Lung (tissue), 12 donors: ENCODE results near the gene WDR64. TPM values are rescaled to one million over a fixed set of nuclear protein-coding genes. Genes with fewer than 3 reads are reported as not detected.
"Not testable (repeated sequence)": the region's sequence is repeated elsewhere in the genome, so short reads cannot be mapped to it uniquely, and the experiment has no call there.

Experiments used
- ATAC-seq: fragments of 200-7000 bp; cut with Tn5 transposase; one replicate; pipeline ENCODE4 v1.9.1; 2020; ENCODE audit warnings: moderate number of reproducible peaks; ENCODE audit not compliant: insufficient read depth, low FRiP score
- DNase-seq, 3 donors: peaks; one replicate each; pipeline ENCODE4 v3.0.0-alpha.2; 2013 to 2017
- H3K27ac ChIP-seq, 2 donors: one replicate each; pipeline ENCODE4 v1.5.1; 2013; ENCODE audit warnings: mild to moderate bottlenecking in 2 of 2, moderate library complexity in 2 of 2, control low read depth in 1 of 2, inconsistent platforms in 1 of 2, low read depth in 1 of 2, low read length in 1 of 2
- H3K27me3 ChIP-seq, 3 donors: one replicate each; pipeline ENCODE4 v1.5.1; 2013; ENCODE audit warnings: low read length in 2 of 3; ENCODE audit not compliant: control insufficient read depth in 3 of 3, insufficient read depth in 3 of 3
- H3K36me3 ChIP-seq, 4 donors: one replicate each; pipeline ENCODE4 v1.5.1; 2013; ENCODE audit warnings: low read length in 4 of 4, mild to moderate bottlenecking in 1 of 4, moderate library complexity in 1 of 4; ENCODE audit not compliant: control insufficient read depth in 4 of 4, insufficient read depth in 4 of 4
- H3K4me1 ChIP-seq, 5 donors: one replicate each; pipeline ENCODE4 v1.5.1; 2013; ENCODE audit warnings: low read length in 5 of 5, mild to moderate bottlenecking in 2 of 5, moderate library complexity in 1 of 5; ENCODE audit not compliant: control insufficient read depth in 5 of 5, insufficient read depth in 5 of 5
- H3K4me3 ChIP-seq: one replicate; pipeline ENCODE4 v1.5.1; 2013; ENCODE audit warnings: mild to moderate bottlenecking, control low read depth, moderate library complexity
- H3K9ac ChIP-seq, 2 donors: one replicate each; pipeline ENCODE4 v1.5.1; 2013; ENCODE audit warnings: low read length in 2 of 2, control low read depth in 1 of 2; ENCODE audit not compliant: insufficient read depth in 1 of 2
- H3K9me3 ChIP-seq, 4 donors: one replicate each; pipeline ENCODE4 v1.5.1; 2013; ENCODE audit warnings: low read length in 3 of 4, mild to moderate bottlenecking in 1 of 4, moderate library complexity in 1 of 4; ENCODE audit not compliant: control insufficient read depth in 4 of 4, insufficient read depth in 3 of 4
- WGBS, 2 donors: extraction: QIAGEN DNeasy Blood & Tissue Kit; methylation state at CpG; one replicate each; pipeline ENCODE4 v1.1.7; 2013; 5-methylcytosine and 5-hydroxymethylcytosine counted together
- polyA plus RNA-seq, 2 donors: library from polyadenylated mRNA; stranded (reverse); fragments of 200-250 nt; gene quantifications; one replicate each; pipeline ENCODE4 v1.2.1, GENCODE V29; 2013
- total RNA-seq, 2 donors: library from RNA; depleted of rRNA in 1 of 2; stranded (reverse); fragments of >200 nt in 1 of 2; gene quantifications; one replicate each; pipeline ENCODE4 v1.2.1, GENCODE V29; 2014 to 2021
- TF ChIP-seq, protein P1 (sequence below): IDR thresholded peaks from 2 replicates; pipeline ENCODE4 v1.5.1; 2012; ENCODE audit warnings: mild to moderate bottlenecking; ENCODE audit errors: control extremely low read depth, extremely low read depth
- donor health status: control.
- donor health status: control.
- donor health status: Bipolar disorder and iron deficiency.
- donor health status: healthy.
- donor health status: DM: yes; HTN: yes; CAD: no.

Gene WDR64
- total and polyA plus RNA-seq, 4 donors, result not detected

DNA sequence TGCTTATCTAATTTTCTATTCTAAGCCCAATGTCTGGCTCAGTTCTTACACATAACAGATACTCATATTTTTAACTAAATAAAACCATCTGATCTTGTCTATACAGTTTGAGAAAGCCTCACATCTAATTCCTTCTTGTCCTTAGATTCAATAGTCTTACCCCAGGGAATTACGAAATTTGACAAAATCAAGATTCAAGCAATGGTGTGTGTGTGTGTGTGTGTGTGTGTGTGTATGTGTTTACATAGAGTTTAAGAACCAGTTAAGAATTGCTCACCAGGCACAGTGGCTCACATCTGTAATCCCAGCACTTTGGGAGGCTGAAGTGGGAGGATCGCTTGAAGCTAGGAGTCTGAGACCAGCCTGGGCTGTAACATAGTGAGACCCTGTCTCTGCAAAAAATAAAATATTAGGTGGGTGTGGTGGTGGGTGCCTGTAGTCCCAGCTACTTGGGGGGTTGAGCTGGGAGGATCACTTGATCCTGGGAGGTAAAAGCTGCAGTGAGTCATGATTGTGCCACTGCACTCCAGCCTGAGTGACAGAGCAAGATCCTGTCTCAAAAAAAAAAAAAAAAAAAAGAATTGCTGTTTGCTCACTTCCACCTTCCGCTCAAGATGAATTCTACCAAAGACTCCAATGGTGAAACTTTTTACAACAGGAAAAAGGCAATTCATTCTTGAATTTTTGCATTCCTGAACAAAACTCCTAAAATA, 6.2 kb downstream of the WDR64 start:
- Histone ChIP-seq H3K9me3 (no peaks in the 10 kb centered on the region), H3K36me3 (no peaks in the 10 kb centered on the region), H3K9ac (no peak overlapping the region), H3K27me3 (no peaks in the 10 kb centered on the region), H3K4me3 (no peak overlapping the region), H3K27ac (no peak overlapping the region), H3K4me1 (no peaks in the 10 kb centered on the region)
- TF ChIP-seq, protein P1, sequence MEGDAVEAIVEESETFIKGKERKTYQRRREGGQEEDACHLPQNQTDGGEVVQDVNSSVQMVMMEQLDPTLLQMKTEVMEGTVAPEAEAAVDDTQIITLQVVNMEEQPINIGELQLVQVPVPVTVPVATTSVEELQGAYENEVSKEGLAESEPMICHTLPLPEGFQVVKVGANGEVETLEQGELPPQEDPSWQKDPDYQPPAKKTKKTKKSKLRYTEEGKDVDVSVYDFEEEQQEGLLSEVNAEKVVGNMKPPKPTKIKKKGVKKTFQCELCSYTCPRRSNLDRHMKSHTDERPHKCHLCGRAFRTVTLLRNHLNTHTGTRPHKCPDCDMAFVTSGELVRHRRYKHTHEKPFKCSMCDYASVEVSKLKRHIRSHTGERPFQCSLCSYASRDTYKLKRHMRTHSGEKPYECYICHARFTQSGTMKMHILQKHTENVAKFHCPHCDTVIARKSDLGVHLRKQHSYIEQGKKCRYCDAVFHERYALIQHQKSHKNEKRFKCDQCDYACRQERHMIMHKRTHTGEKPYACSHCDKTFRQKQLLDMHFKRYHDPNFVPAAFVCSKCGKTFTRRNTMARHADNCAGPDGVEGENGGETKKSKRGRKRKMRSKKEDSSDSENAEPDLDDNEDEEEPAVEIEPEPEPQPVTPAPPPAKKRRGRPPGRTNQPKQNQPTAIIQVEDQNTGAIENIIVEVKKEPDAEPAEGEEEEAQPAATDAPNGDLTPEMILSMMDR, result no peak
- 83 to 91% methylated on average over 3 of the region's 3 CpGs for WGBS, 2 donors
- DNase-seq, result no peak
- ATAC-seq, result no peak

DNA sequence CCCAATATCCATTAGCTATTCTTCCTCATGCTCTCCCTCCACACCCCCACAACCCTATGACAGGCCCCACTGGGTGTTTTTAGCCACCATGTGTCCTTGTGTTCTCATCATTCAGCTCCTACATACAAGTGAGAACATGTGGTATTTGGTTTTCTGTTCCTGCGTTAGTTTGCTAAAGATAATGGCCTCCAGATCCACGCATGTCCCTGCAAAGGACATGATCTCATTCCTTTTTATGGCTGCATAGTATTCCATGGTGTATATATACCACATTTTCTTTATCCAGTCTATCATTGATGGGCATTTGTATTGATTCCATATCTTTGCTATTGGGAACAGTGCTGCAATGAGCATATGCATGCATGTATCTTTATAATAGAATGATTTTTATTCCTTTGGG, 6.9 kb downstream of the WDR64 start:
- not testable (repeated sequence) for ATAC-seq, DNase-seq, H3K9me3 ChIP-seq, H3K27me3 ChIP-seq, H3K9ac ChIP-seq, H3K27ac ChIP-seq, H3K4me3 ChIP-seq, H3K36me3 ChIP-seq, H3K4me1 ChIP-seq
- 96% methylated on average over 2 of the region's 2 CpGs for WGBS, 2 donors

- TF ChIP-seq, protein P1, result no peak
- Histone ChIP-seq H3K4me1 (no peaks in the 10 kb centered on the region), H3K36me3 (no peaks in the 10 kb centered on the region), H3K27ac (no peak overlapping the region), H3K4me3 (no peak overlapping the region), H3K9ac (no peak overlapping the region), H3K27me3 (no peaks in the 10 kb centered on the region), H3K9me3 (no peaks in the 10 kb centered on the region)
- 90 to 92% methylated on average over 5 of the region's 5 CpGs for WGBS, 2 donors
- DNase-seq (no peak), ATAC-seq (no peak)
Measured at GRCh38 chr1:241660424-241660972, 8.4 kb downstream of the WDR64 start.

DNA sequence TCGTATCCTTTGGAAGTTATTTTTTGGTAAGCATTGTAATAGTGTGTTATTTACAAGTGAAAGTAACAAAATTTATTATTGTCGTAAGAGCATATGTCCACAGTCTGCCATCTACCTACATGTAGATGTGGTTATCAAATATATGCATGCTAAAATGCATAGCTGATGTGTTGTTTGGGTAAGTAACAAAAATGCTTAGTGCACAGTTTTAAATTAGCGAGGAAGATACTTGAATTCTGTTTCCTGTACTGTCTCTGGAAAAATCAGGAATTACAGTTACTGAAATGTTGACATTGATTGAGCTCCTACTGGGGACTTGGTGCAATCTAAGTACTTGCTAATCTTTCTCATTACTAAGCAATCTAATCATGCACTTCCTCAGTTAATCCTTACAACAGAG, 14.3 kb downstream of the WDR64 start:
- no peak overlapping the region for H3K4me3 ChIP-seq
- no peaks in the 10 kb centered on the region for H3K4me1 ChIP-seq
- no peak overlapping the region for H3K27ac ChIP-seq
- no peak overlapping the region for H3K9ac ChIP-seq
- no peaks in the 10 kb centered on the region for H3K27me3 ChIP-seq
- H3K9me3 ChIP-seq, result no peaks in the 10 kb centered on the region
- no peaks in the 10 kb centered on the region for H3K36me3 ChIP-seq
- no peak for DNase-seq
- ATAC-seq, result no peak
- TF ChIP-seq, protein P1, result no peak
- 89 to 90% methylated on average over 3 of the region's 3 CpGs for WGBS, 2 donors
